Measurements from ENCODE around the gene STRADB. TPM values are rescaled to one million over a fixed set of nuclear protein-coding genes. Genes with fewer than 3 reads are reported as not detected.

The STRADB gene
- total RNA-seq, 1 donor from 2014 or later, result 30.6 TPM

- H3K4me3 Mint-ChIP-seq, result no peak overlapping the region
- TF ChIP-seq CTCF (conservative IDR thresholded peaks at IDR 0.05), result no peak
- H3K4me1 Mint-ChIP-seq (ENCODE audit: unreplicated experiment), result peaks cover 6% of the 10 kb centered on the region
- no peaks in the 10 kb centered on the region for H3K27me3 Mint-ChIP-seq
- H3K9me3 Mint-ChIP-seq, result peaks cover 7% of the 10 kb centered on the region
- no peak for DNase-seq (ENCODE audit: extremely low spot score, unreplicated experiment)
- H3K27ac Mint-ChIP-seq, result no peak overlapping the region
- H3K36me3 Mint-ChIP-seq, result peaks cover 11% of the 10 kb centered on the region
These were observed 33.3 kb downstream of the STRADB start for GRCh38 chr2:201484805-201485204.

- Mint-ChIP-seq H3K27ac (no peak overlapping the region), H3K27me3 (no peaks in the 10 kb centered on the region), H3K36me3 (no peaks in the 10 kb centered on the region), H3K4me3 (no peak overlapping the region), H3K4me1 (ENCODE audit: unreplicated experiment) (no peaks in the 10 kb centered on the region), H3K9me3 (no peaks in the 10 kb centered on the region)
- DNase-seq (ENCODE audit: extremely low spot score, unreplicated experiment), result no peak
- no peak for TF ChIP-seq CTCF (conservative IDR thresholded peaks at IDR 0.05)
These were observed 38.8 kb downstream of the STRADB start for GRCh38 chr2:201490291-201490690.

GRCh38 chr2:201496785-201497184 is 45.2 kb downstream of the STRADB start:
- TF ChIP-seq CTCF (conservative IDR thresholded peaks at IDR 0.05), result no peak
- H3K4me3 Mint-ChIP-seq, result no peak overlapping the region
- no peaks in the 10 kb centered on the region for H3K36me3 Mint-ChIP-seq
- H3K9me3 Mint-ChIP-seq, result peaks cover 10% of the 10 kb centered on the region
- H3K27me3 Mint-ChIP-seq, result no peaks in the 10 kb centered on the region
- H3K27ac Mint-ChIP-seq, result no peak overlapping the region
- H3K4me1 Mint-ChIP-seq (ENCODE audit: unreplicated experiment), result no peaks in the 10 kb centered on the region
- DNase-seq (ENCODE audit: extremely low spot score, unreplicated experiment), result no peak

GRCh38 chr2:201500534-201500933 is 49.0 kb downstream of the STRADB start:
- H3K9me3 Mint-ChIP-seq, result peaks cover 24% of the 10 kb centered on the region
- H3K36me3 Mint-ChIP-seq, result no peaks in the 10 kb centered on the region
- DNase-seq (ENCODE audit: extremely low spot score, unreplicated experiment), result no peak
- no peak overlapping the region for H3K4me3 Mint-ChIP-seq
- TF ChIP-seq CTCF (conservative IDR thresholded peaks at IDR 0.05), result no peak
- H3K27me3 Mint-ChIP-seq, result no peaks in the 10 kb centered on the region
- H3K4me1 Mint-ChIP-seq (ENCODE audit: unreplicated experiment), result no peaks in the 10 kb centered on the region
- H3K27ac Mint-ChIP-seq, result no peak overlapping the region

- TF ChIP-seq CTCF (conservative IDR thresholded peaks at IDR 0.05), result no peak
- no peaks in the 10 kb centered on the region for H3K4me1 Mint-ChIP-seq (ENCODE audit: unreplicated experiment)
- H3K27me3 Mint-ChIP-seq, result no peaks in the 10 kb centered on the region
- H3K27ac Mint-ChIP-seq, result no peak overlapping the region
- H3K9me3 Mint-ChIP-seq, result peaks cover 25% of the 10 kb centered on the region
- no peaks in the 10 kb centered on the region for H3K36me3 Mint-ChIP-seq
- no peak for DNase-seq (ENCODE audit: extremely low spot score, unreplicated experiment)
- no peak overlapping the region for H3K4me3 Mint-ChIP-seq
These were observed 51.2 kb downstream of the STRADB start for GRCh38 chr2:201502713-201503112.

GRCh38 chr2:201507725-201508124 is 56.2 kb downstream of the STRADB start:
- no peaks in the 10 kb centered on the region for H3K4me1 Mint-ChIP-seq (ENCODE audit: unreplicated experiment)
- H3K27me3 Mint-ChIP-seq, result no peaks in the 10 kb centered on the region
- DNase-seq (ENCODE audit: extremely low spot score, unreplicated experiment), result no peak
- H3K9me3 Mint-ChIP-seq, result peaks cover 13% of the 10 kb centered on the region
- H3K27ac Mint-ChIP-seq, result no peak overlapping the region
- TF ChIP-seq CTCF (conservative IDR thresholded peaks at IDR 0.05), result no peak
- H3K4me3 Mint-ChIP-seq, result no peak overlapping the region
- no peaks in the 10 kb centered on the region for H3K36me3 Mint-ChIP-seq
